ENCODE data around the gene KLHL24.

- TF ChIP-seq CTCF (conservative IDR thresholded peaks at IDR 0.05 in 1 of 2, IDR thresholded peaks at IDR 0.05 in 1 of 2; ENCODE audit: extremely low read depth in 1 of 2, insufficient read depth in 1 of 2, low read depth in 1 of 2, low read length in 2 of 2) (no peak), EZH2 (IDR thresholded peaks at IDR 0.05; ENCODE audit: borderline replicate concordance, low read length) (no peak)
These were observed 18.0 kb downstream of the KLHL24 start for GRCh38 chr3:183653209-183654064.

Measured in mammary epithelial cell (primary cell).